Heart left ventricle (tissue), 16 donors: ENCODE data around the gene NUDCD3. TPM values are rescaled to one million over a fixed set of nuclear protein-coding genes. Genes with fewer than 3 reads are reported as not detected.

ENCODE experiments used
- ATAC-seq, 4 donors: fragments of 200-7000 bp; cut with Tn5 transposase; one replicate each; pipeline ENCODE4 v1.9.1; 2020 to 2022; ENCODE audit warnings: moderate library complexity in 4 of 4, mild to moderate bottlenecking in 3 of 4, moderate number of reproducible peaks in 1 of 4
- DNase-seq, 5 donors: peaks; one replicate each; pipeline ENCODE4 v3.0.0-alpha.2; 2020
- H3K27ac ChIP-seq, 12 donors: fragments of 200-600 bp; sonication (generic) in 4 of 12; one replicate each; pipeline versions ENCODE4 v1.5.0 to v1.8.0; 2016 to 2022; ENCODE audit warnings: mild to moderate bottlenecking in 2 of 12
- H3K27me3 ChIP-seq, 9 donors: fragments of 200-600 bp; sonication (generic) in 2 of 9; one replicate each; pipeline versions ENCODE4 v1.5.1 to v1.8.0; 2016 to 2022; ENCODE audit warnings: mild to moderate bottlenecking in 3 of 9
- H3K36me3 ChIP-seq, 9 donors: fragments of 200-600 bp; sonication (generic) in 2 of 9; one replicate each; pipeline versions ENCODE4 v1.5.0 to v1.8.0; 2018 to 2022; ENCODE audit warnings: mild to moderate bottlenecking in 2 of 9
- H3K4me1 ChIP-seq, 12 donors: fragments of 200-600 bp; sonication (generic) in 4 of 12; one replicate each; pipeline versions ENCODE4 v1.5.0 to v1.8.0; 2016 to 2022; ENCODE audit warnings: mild to moderate bottlenecking in 3 of 12
- H3K4me3 ChIP-seq, 12 donors: fragments of 200-600 bp; sonication (generic) in 4 of 12; one replicate each; pipeline versions ENCODE4 v1.5.0 to v1.8.0; 2017 to 2022; ENCODE audit warnings: mild to moderate bottlenecking in 9 of 12, moderate library complexity in 4 of 12
- H3K9me3 ChIP-seq, 12 donors: fragments of 200-600 bp; sonication (generic) in 4 of 12; one replicate each; pipeline versions ENCODE4 v1.5.0 to v1.8.0; 2016 to 2022; ENCODE audit warnings: mild to moderate bottlenecking in 1 of 12
- CTCF ChIP-seq, 12 donors: fragments of 200-600 bp; sonication (generic) in 4 of 12; IDR thresholded peaks; one replicate each; pipeline versions ENCODE4 v1.5.0 to v1.8.0; 2018 to 2022; ENCODE audit warnings: antibody characterized with exemption in 12 of 12, mild to moderate bottlenecking in 5 of 12
- POLR2A ChIP-seq, 2 donors: fragments of 450-650 bp; IDR thresholded peaks; one replicate each; pipeline ENCODE4 v1.6.1; 2017; ENCODE audit warnings: antibody characterized with exemption in 2 of 2, mild to moderate bottlenecking in 2 of 2, moderate library complexity in 2 of 2
- WGBS, 4 donors: extraction: QIAGEN DNeasy Blood & Tissue Kit in 2 of 4; methylation state at CpG; one replicate each; pipeline versions ENCODE4 v1.1.5 to v1.1.7; 2013 to 2018; 5-methylcytosine and 5-hydroxymethylcytosine counted together
- intact Hi-C, 10 donors: fragments of 100-400 bp; cut with DNase I; formaldehyde crosslinking; loops; one replicate each; pipeline versions ENCODE4 v1.11.1 to v1.14.2; 2022
- polyA plus RNA-seq, 2 donors: library from polyadenylated mRNA; stranded (reverse); fragments of 200-250 nt; gene quantifications; one replicate each; pipeline ENCODE4 v1.2.3, GENCODE V29; 2013
- total RNA-seq, 9 donors: library from RNA; depleted of rRNA in 2 of 9; stranded (reverse); fragments of >200 nt in 2 of 9; fragmentation: NEBNext Ultra II Directional in 3 of 9; extraction: Animal tissue kit (Norgen Biotek cat#: 25700) in 3 of 9; gene quantifications; one replicate each; pipeline versions ENCODE4 v1.1.0 to v1.2.4, GENCODE V29; 2016 to 2023
- donor health status: ischemic (EF 13 %, LVEDD 7.1; RV severe dilation, severe dysfunction).
- donor health status: healthy with polysubstance abuse.
- donor health status: DM: no; HTN: yes; CAD: no.
- donor health status: DM: no; HTN: no; CAD: no.
- donor health status: ischemic (EF 25% LVEDD 6.9; RV normal size, moderate dysfunction).
- donor health status: ischemic (EF 25% LVEDD 5.7; RV mildly dilated, moderate dysfunction).
- donor health status: healthy.
- donor health status: DM: yes; HTN: yes; CAD: no.
- donor health status: ischemic (EF 35%, LVEDD 5.7; RV mildly dilated, moderate dysfunction).
- donor health status: nonischemic (EF 11% LVEDD 7.7; RV severe dilation, severe dysfunction).
- donor health status: DM: yes; HTN: yes; CAD: no.
- donor health status: PGD.
- donor health status: ischemic (EF 29% LVEDD 5.4; RV normal size, mild dysfunction).
- donor health status: nonischemic (EF 23%, LVEDD 6.1; RV moderate dilation, normal function).

Gene NUDCD3
- total and polyA plus RNA-seq, 11 donors, result 16.7 to 133 (median 91.5) TPM

- TF ChIP-seq CTCF (IDR thresholded peaks at IDR 0.05) (peak in 2 of 12 donors; percentile 18 to 24), POLR2A (IDR thresholded peaks at IDR 0.05) (no peak)
- Histone ChIP-seq H3K27ac (peak overlapping the region in 2 of 12 donors; percentile 26 to 47), H3K4me1 (peaks cover 0 to 22% (median 3%) of the 10 kb centered on the region in 12 donors), H3K27me3 (peaks cover 0 to 4% (median 0%) of the 10 kb centered on the region in 9 donors), H3K9me3 (peaks cover 0 to 10% (median 0%) of the 10 kb centered on the region in 12 donors), H3K36me3 (no peaks in the 10 kb centered on the region), H3K4me3 (no peak overlapping the region)
- no peak for DNase-seq
- intact Hi-C loops, result no loop called here
- WGBS, 4 donors, result 80 to 91% (median 84%) methylated on average over 1 to 2 of the region's 2 CpGs; no CpG with 5 or more reads in 1 of the 4 donors
- peak in 3 of 4 donors; percentile 30 to 42 (median 39) for ATAC-seq
Measured at GRCh38 chr7:44348300-44348699, 142.2 kb downstream of the NUDCD3 start.

GRCh38 chr7:44347546-44348114, 142.8 kb downstream of the NUDCD3 start:
- DNase-seq, result peak in 3 of 5 donors; percentile 47 to 77 (median 73)
- intact Hi-C loops, result no loop called here
- H3K4me3 ChIP-seq, result no peak overlapping the region
- peak overlapping the region in 6 of 12 donors; percentile 26 to 51 (median 44) for H3K27ac ChIP-seq
- peaks cover 0 to 4% (median 0%) of the 10 kb centered on the region in 9 donors for H3K27me3 ChIP-seq
- peaks cover 0 to 10% (median 0%) of the 10 kb centered on the region in 12 donors for H3K9me3 ChIP-seq
- H3K4me1 ChIP-seq, result peaks cover 0 to 22% (median 3%) of the 10 kb centered on the region in 12 donors
- TF ChIP-seq CTCF (IDR thresholded peaks at IDR 0.05), result no peak
- TF ChIP-seq POLR2A (IDR thresholded peaks at IDR 0.05), result no peak
- peak; percentile 66 to 85 (median 78) for ATAC-seq
- no peaks in the 10 kb centered on the region for H3K36me3 ChIP-seq

- 94 to 97% (median 95%) methylated on average over 2 of the region's 2 CpGs for WGBS, 4 donors
- DNase-seq, result no peak
- Histone ChIP-seq H3K27ac (no peak overlapping the region), H3K9me3 (peaks cover 0 to 6% (median 0%) of the 10 kb centered on the region in 12 donors), H3K4me3 (no peak overlapping the region), H3K27me3 (peaks cover 0 to 4% (median 0%) of the 10 kb centered on the region in 9 donors), H3K4me1 (peaks cover 0 to 22% (median 3%) of the 10 kb centered on the region in 12 donors), H3K36me3 (no peaks in the 10 kb centered on the region)
- no peak for TF ChIP-seq CTCF (IDR thresholded peaks at IDR 0.05)
- no peak for TF ChIP-seq POLR2A (IDR thresholded peaks at IDR 0.05)
- ATAC-seq, result no peak
- intact Hi-C loops, result no loop called here
Measured at GRCh38 chr7:44346063-44346462, 144.4 kb downstream of the NUDCD3 start.

GRCh38 chr7:44341401-44341800, 149.1 kb downstream of the NUDCD3 start:
- ATAC-seq (no peak), DNase-seq (no peak)
- Histone ChIP-seq H3K27ac (no peak overlapping the region), H3K27me3 (peaks cover 0 to 4% (median 0%) of the 10 kb centered on the region in 9 donors), H3K36me3 (no peaks in the 10 kb centered on the region), H3K9me3 (peaks cover 0 to 23% (median 9%) of the 10 kb centered on the region in 12 donors), H3K4me3 (no peak overlapping the region), H3K4me1 (no peaks in the 10 kb centered on the region)
- no peak for TF ChIP-seq POLR2A (IDR thresholded peaks at IDR 0.05)
- TF ChIP-seq CTCF (IDR thresholded peaks at IDR 0.05), result no peak
- intact Hi-C loops, result no loop called here
- 75 to 88% (median 83%) methylated on average over 3 of the region's 3 CpGs for WGBS, 4 donors
